ENCODE measurements around the gene FGFRL1. TPM values are rescaled to one million over a fixed set of nuclear protein-coding genes. Genes with fewer than 3 reads are reported as not detected.
A peak's percentile ranks its signal among the peaks of the same experiment; 100 is the strongest.

Gene FGFRL1
- total and polyA plus RNA-seq, 2 of the 13 experiments (the other 11 are each of a cell fraction or from before 2014, with no cell fraction given) = 19.1 to 30.6 TPM

GRCh38 chr4:985123-985830 is 26.1 kb upstream of the FGFRL1 start (continued):
- TF ChIP-seq RERE (CRISPR knock-in tag; IDR thresholded peaks at IDR 0.05; ENCODE audit: low read depth) (no peak), ZBTB4 (CRISPR knock-in tag; IDR thresholded peaks at IDR 0.05; ENCODE audit: borderline replicate concordance) (no peak), ZKSCAN8 (CRISPR knock-in tag; IDR thresholded peaks at IDR 0.05; ENCODE audit: borderline replicate concordance) (no peak), MLXIP (CRISPR knock-in tag; IDR thresholded peaks at IDR 0.05; ENCODE audit: borderline replicate concordance) (no peak), FOXJ3 (CRISPR knock-in tag; IDR thresholded peaks at IDR 0.05; ENCODE audit: borderline replicate concordance) (no peak), NFAT5 (CRISPR knock-in tag; IDR thresholded peaks at IDR 0.05) (no peak), NFYC (CRISPR knock-in tag; IDR thresholded peaks at IDR 0.05) (no peak), NFKBIZ (CRISPR knock-in tag; IDR thresholded peaks at IDR 0.05) (no peak), TRIM24 (CRISPR knock-in tag; IDR thresholded peaks at IDR 0.05) (no peak), ZBTB7B (CRISPR knock-in tag; IDR thresholded peaks at IDR 0.05) (peak; percentile 34; the same call in 1 of the 2 replicates), ZBTB8A (CRISPR knock-in tag; IDR thresholded peaks at IDR 0.05; ENCODE audit: borderline replicate concordance, low read depth) (no peak)

Data from HepG2 (cell line).